BE2C (cell line): Measurements from ENCODE around the gene EHD1.

Experiments used
- DNase-seq: peaks from one replicate; pipeline ENCODE4 v3.0.0-alpha.2; 2020
- H3K27me3 ChIP-seq: fragments of 250-450 bp; sonication (Bioruptor Pico); 2 replicates; pipeline ENCODE4 v1.5.1; 2020; ENCODE audit warnings: mild to moderate bottlenecking
- H3K36me3 ChIP-seq: fragments of 250-450 bp; sonication (Bioruptor Pico); 2 replicates; pipeline ENCODE4 v1.5.1; 2020; ENCODE audit warnings: mild to moderate bottlenecking
- H3K4me1 ChIP-seq: fragments of 250-450 bp; sonication (Bioruptor Pico); 2 replicates; pipeline ENCODE4 v1.5.1; 2020
- H3K4me3 ChIP-seq: 2 replicates; pipeline ENCODE4 v1.5.1; 2011; ENCODE audit warnings: low read depth, low read length
- H3K9me3 ChIP-seq: fragments of 250-450 bp; sonication (Bioruptor Pico); 2 replicates; pipeline ENCODE4 v1.5.1; 2020
- CTCF ChIP-seq: IDR thresholded peaks from 2 replicates; pipeline ENCODE4 v1.5.1; 2012; ENCODE audit warnings: mild to moderate bottlenecking, low read depth, low read length

Gene EHD1

GRCh38 chr11:64911689-64912088, 33.3 kb upstream of the EHD1 start:
- no peak for DNase-seq
- no peak for TF ChIP-seq CTCF
- no peaks in the 10 kb centered on the region for H3K9me3 ChIP-seq
- no peaks in the 10 kb centered on the region for H3K36me3 ChIP-seq
- no peak overlapping the region for H3K4me3 ChIP-seq
- no peaks in the 10 kb centered on the region for H3K4me1 ChIP-seq
- H3K27me3 ChIP-seq, result no peaks in the 10 kb centered on the region

DNA sequence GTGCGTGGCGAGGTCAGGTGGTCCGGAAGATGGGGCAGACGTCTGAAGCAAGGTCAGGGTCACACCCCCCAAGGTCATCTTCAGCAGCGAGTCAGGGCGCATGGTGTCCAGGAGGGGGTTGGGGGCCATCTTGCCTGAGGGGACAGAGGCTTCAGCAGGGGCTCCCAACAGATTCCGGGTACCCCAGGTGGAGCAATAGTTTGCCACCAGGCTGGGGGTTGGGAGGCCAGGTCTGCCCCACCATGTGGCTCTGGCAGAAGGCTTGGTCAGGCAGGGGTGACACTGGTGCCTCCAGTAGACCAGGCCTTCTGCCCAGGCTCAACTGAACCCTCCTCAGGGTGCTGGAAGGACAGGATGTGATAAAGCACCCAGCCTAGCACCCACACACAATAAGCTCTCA, 32.7 kb upstream of the EHD1 start:
- no peak for DNase-seq
- Histone ChIP-seq H3K27me3 (no peaks in the 10 kb centered on the region), H3K36me3 (no peaks in the 10 kb centered on the region), H3K9me3 (no peaks in the 10 kb centered on the region), H3K4me3 (no peak overlapping the region), H3K4me1 (no peaks in the 10 kb centered on the region)
- TF ChIP-seq CTCF, result no peak

- Histone ChIP-seq H3K27me3 (no peaks in the 10 kb centered on the region), H3K36me3 (no peaks in the 10 kb centered on the region), H3K9me3 (no peaks in the 10 kb centered on the region), H3K4me1 (no peaks in the 10 kb centered on the region), H3K4me3 (no peak overlapping the region)
- no peak for DNase-seq
- no peak for TF ChIP-seq CTCF
Observed at GRCh38 chr11:64910451-64911093, 32.2 kb upstream of the EHD1 start.

GRCh38 chr11:64909653-64910343, 31.4 kb upstream of the EHD1 start:
- no peaks in the 10 kb centered on the region for H3K36me3 ChIP-seq
- TF ChIP-seq CTCF, result no peak
- H3K4me3 ChIP-seq, result no peak overlapping the region

DNA sequence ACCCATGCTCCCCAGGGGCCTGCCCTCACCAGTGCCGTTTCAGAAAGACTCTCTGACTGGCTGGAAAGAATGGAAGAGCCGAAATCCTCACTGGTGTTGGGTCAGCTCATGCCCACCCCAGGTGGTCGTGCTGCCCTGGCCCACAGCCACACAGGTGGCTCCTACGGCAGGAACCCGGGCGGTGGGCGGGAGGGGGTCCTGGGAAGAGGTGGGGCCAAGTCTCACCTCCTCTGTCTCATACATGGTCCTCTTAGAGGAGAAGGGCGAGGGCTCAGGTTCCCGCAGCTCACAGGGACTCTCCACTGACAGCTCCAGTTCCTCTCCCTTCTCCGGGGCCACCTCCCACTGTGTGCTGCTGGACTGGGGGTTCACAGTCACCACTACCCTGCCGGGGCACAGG, 30.3 kb upstream of the EHD1 start:
- Histone ChIP-seq H3K36me3 (no peaks in the 10 kb centered on the region), H3K9me3 (no peaks in the 10 kb centered on the region), H3K4me1 (no peaks in the 10 kb centered on the region), H3K27me3 (no peaks in the 10 kb centered on the region), H3K4me3 (no peak overlapping the region)
- no peak for DNase-seq
- no peak for TF ChIP-seq CTCF

More at GRCh38 chr11:64909653-64910343, 31.4 kb upstream of the EHD1 start:
- no peaks in the 10 kb centered on the region for H3K27me3 ChIP-seq
- H3K4me1 ChIP-seq, result no peaks in the 10 kb centered on the region
- no peak for DNase-seq
- no peaks in the 10 kb centered on the region for H3K9me3 ChIP-seq

- H3K36me3 ChIP-seq, result no peaks in the 10 kb centered on the region
- no peaks in the 10 kb centered on the region for H3K9me3 ChIP-seq
- DNase-seq, result no peak
- H3K4me1 ChIP-seq, result no peaks in the 10 kb centered on the region
- no peak overlapping the region for H3K4me3 ChIP-seq
- no peaks in the 10 kb centered on the region for H3K27me3 ChIP-seq
- TF ChIP-seq CTCF, result no peak
Observed at GRCh38 chr11:64906314-64906635, 27.9 kb upstream of the EHD1 start.
